ENCODE data around the gene PIGN. TPM values are rescaled to one million over a fixed set of nuclear protein-coding genes. Genes with fewer than 3 reads are reported as not detected.

Gene PIGN
- total RNA-seq, 5 donors from 2014 or later (not counting 1 experiment from before 2014, with no cell fraction given): 19.5 to 24.0 (median 21.8) TPM

DNA sequence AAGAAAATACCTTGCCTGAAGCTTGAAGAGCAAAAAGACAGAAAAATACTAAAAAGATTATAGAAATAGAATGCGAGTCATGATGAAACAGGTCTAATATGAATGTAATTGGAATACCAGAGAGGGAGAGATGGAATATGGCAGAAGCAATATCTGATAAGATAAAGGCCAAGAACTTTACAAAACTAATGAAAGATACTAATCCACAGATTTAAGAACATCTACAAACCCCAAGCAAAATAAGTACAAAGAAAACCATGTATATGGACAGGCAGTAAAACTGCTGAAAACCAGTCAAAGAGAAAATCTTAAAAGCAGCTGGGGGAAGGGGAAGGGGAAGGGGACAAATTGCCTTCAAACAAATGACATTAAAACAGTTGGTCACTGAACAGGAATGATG lies 67.0 kb downstream of the PIGN start:
- H3K27me3 ChIP-seq (replicated peaks in 1 of 2; ENCODE audit: control insufficient read depth in 2 of 2, extremely low read depth in 1 of 2, insufficient read depth in 2 of 2, low read length in 1 of 2): no peaks in the 10 kb centered on the region
- no peak overlapping the region for H3K4me3 ChIP-seq (ENCODE audit: control insufficient read depth in 1 of 2, extremely low read depth in 1 of 2, low read length in 1 of 2)
- no peak overlapping the region for H3K27ac ChIP-seq (ENCODE audit: low read length)
- CTCF ChIA-PET: no interaction called here
- H3K27me3 Mint-ChIP-seq: no peaks in the 10 kb centered on the region
- no peaks in the 10 kb centered on the region for H3K9me3 Mint-ChIP-seq
- H3K4me1 ChIP-seq (ENCODE audit: control insufficient read depth in 1 of 2, extremely low read depth in 1 of 2, insufficient read depth in 2 of 2, low read length in 2 of 2): no peaks in the 10 kb centered on the region
- POLR2A ChIA-PET: no interaction called here
- no peaks in the 10 kb centered on the region for H3K36me3 ChIP-seq (ENCODE audit: control insufficient read depth in 2 of 2, extremely low read depth in 1 of 2, insufficient read depth in 1 of 2, low read length in 1 of 2)
- H3K4me1 Mint-ChIP-seq: no peaks in the 10 kb centered on the region
- H3K9me3 ChIP-seq: no peaks in the 10 kb centered on the region
- DNase-seq (no peak), ATAC-seq (replicated peaks in 1 of 4) (no peak)
- no CpG with 5 or more reads among the region's 1 CpG for WGBS (ENCODE audit: insufficient coverage)
- H3K36me3 Mint-ChIP-seq: peaks cover 27% of the 10 kb centered on the region
- H3K4me3 Mint-ChIP-seq: no peak overlapping the region
- H3K27ac Mint-ChIP-seq: no peak overlapping the region

GRCh38 chr18:62118328-62118727 lies 68.5 kb downstream of the PIGN start:
- CTCF ChIA-PET: interaction anchor here (0.8 to 0.9 kb wide), 2 partner anchors 11 to 14 kb away, joined by 3 to 4 read pairs; no protein-coding TSS in a partner anchor
- Histone ChIP-seq H3K9me3 (no peaks in the 10 kb centered on the region), H3K4me3 (ENCODE audit: control insufficient read depth in 1 of 2, extremely low read depth in 1 of 2, low read length in 1 of 2) (no peak overlapping the region), H3K36me3 (ENCODE audit: control insufficient read depth in 2 of 2, extremely low read depth in 1 of 2, insufficient read depth in 1 of 2, low read length in 1 of 2) (no peaks in the 10 kb centered on the region), H3K4me1 (ENCODE audit: control insufficient read depth in 1 of 2, extremely low read depth in 1 of 2, insufficient read depth in 2 of 2, low read length in 2 of 2) (no peaks in the 10 kb centered on the region), H3K27ac (ENCODE audit: low read length) (no peak overlapping the region), H3K27me3 (replicated peaks in 1 of 2; ENCODE audit: control insufficient read depth in 2 of 2, extremely low read depth in 1 of 2, insufficient read depth in 2 of 2, low read length in 1 of 2) (no peaks in the 10 kb centered on the region)
- ATAC-seq (replicated peaks in 1 of 4) (no peak), DNase-seq (no peak)
- Mint-ChIP-seq H3K27ac (no peak overlapping the region), H3K4me3 (no peak overlapping the region), H3K27me3 (no peaks in the 10 kb centered on the region), H3K9me3 (no peaks in the 10 kb centered on the region), H3K4me1 (no peaks in the 10 kb centered on the region), H3K36me3 (peaks cover 34% of the 10 kb centered on the region)
- POLR2A ChIA-PET: interaction anchor here in 1 of 2 donors (0.6 kb wide), 1 partner anchor 435 kb away, joined by 4 read pairs; no protein-coding TSS in a partner anchor

- ATAC-seq (replicated peaks in 1 of 4) (no peak), DNase-seq (no peak)
- Histone ChIP-seq H3K27me3 (replicated peaks in 1 of 2; ENCODE audit: control insufficient read depth in 2 of 2, extremely low read depth in 1 of 2, insufficient read depth in 2 of 2, low read length in 1 of 2) (no peaks in the 10 kb centered on the region), H3K9me3 (no peaks in the 10 kb centered on the region), H3K4me3 (ENCODE audit: control insufficient read depth in 1 of 2, extremely low read depth in 1 of 2, low read length in 1 of 2) (no peak overlapping the region), H3K4me1 (ENCODE audit: control insufficient read depth in 1 of 2, extremely low read depth in 1 of 2, insufficient read depth in 2 of 2, low read length in 2 of 2) (no peaks in the 10 kb centered on the region), H3K36me3 (ENCODE audit: control insufficient read depth in 2 of 2, extremely low read depth in 1 of 2, insufficient read depth in 1 of 2, low read length in 1 of 2) (peaks cover 0 to 4% of the 10 kb centered on the region in 2 donors), H3K27ac (ENCODE audit: low read length) (no peak overlapping the region)
- no peak overlapping the region for H3K27ac Mint-ChIP-seq
- H3K36me3 Mint-ChIP-seq: peaks cover 27% of the 10 kb centered on the region
- WGBS (ENCODE audit: insufficient coverage): no CpG with 5 or more reads among the region's 1 CpG
- ChIA-PET CTCF (no interaction called here), POLR2A (no interaction called here)
- H3K4me3 Mint-ChIP-seq: no peak overlapping the region
- no peaks in the 10 kb centered on the region for H3K9me3 Mint-ChIP-seq
- H3K4me1 Mint-ChIP-seq: no peaks in the 10 kb centered on the region
- H3K27me3 Mint-ChIP-seq: no peaks in the 10 kb centered on the region
Measured at GRCh38 chr18:62109676-62110075, 77.2 kb downstream of the PIGN start.

- CTCF ChIA-PET: no interaction called here
- DNase-seq: no peak
- no peak for ATAC-seq (replicated peaks in 1 of 4)
- no peaks in the 10 kb centered on the region for H3K9me3 ChIP-seq
- no peak overlapping the region for H3K4me3 Mint-ChIP-seq
- peaks cover 28% of the 10 kb centered on the region for H3K36me3 Mint-ChIP-seq
- no peaks in the 10 kb centered on the region for H3K4me1 Mint-ChIP-seq
- H3K36me3 ChIP-seq (ENCODE audit: control insufficient read depth in 2 of 2, extremely low read depth in 1 of 2, insufficient read depth in 1 of 2, low read length in 1 of 2): peaks cover 0 to 4% of the 10 kb centered on the region in 2 donors
- no peak overlapping the region for H3K27ac ChIP-seq (ENCODE audit: low read length)
- POLR2A ChIA-PET: no interaction called here
- H3K4me3 ChIP-seq (ENCODE audit: control insufficient read depth in 1 of 2, extremely low read depth in 1 of 2, low read length in 1 of 2): no peak overlapping the region
- no peak overlapping the region for H3K27ac Mint-ChIP-seq
- no peaks in the 10 kb centered on the region for H3K27me3 Mint-ChIP-seq
- no peaks in the 10 kb centered on the region for H3K4me1 ChIP-seq (ENCODE audit: control insufficient read depth in 1 of 2, extremely low read depth in 1 of 2, insufficient read depth in 2 of 2, low read length in 2 of 2)
- H3K9me3 Mint-ChIP-seq: no peaks in the 10 kb centered on the region
- WGBS (ENCODE audit: insufficient coverage): no CpG with 5 or more reads among the region's 1 CpG
- H3K27me3 ChIP-seq (replicated peaks in 1 of 2; ENCODE audit: control insufficient read depth in 2 of 2, extremely low read depth in 1 of 2, insufficient read depth in 2 of 2, low read length in 1 of 2): no peaks in the 10 kb centered on the region
Measured at GRCh38 chr18:62107881-62108280, 79.0 kb downstream of the PIGN start.

- no peaks in the 10 kb centered on the region for H3K9me3 Mint-ChIP-seq
- no peaks in the 10 kb centered on the region for H3K4me1 Mint-ChIP-seq
- ChIA-PET POLR2A (no interaction called here), CTCF (interaction anchor here in 1 of 2 donors (0.9 kb wide), 1 partner anchor 8 kb away, joined by 8 read pairs; no protein-coding TSS in a partner anchor)
- ATAC-seq (replicated peaks in 1 of 4): no peak
- DNase-seq: no peak
- Histone ChIP-seq H3K4me3 (ENCODE audit: control insufficient read depth in 1 of 2, extremely low read depth in 1 of 2, low read length in 1 of 2) (no peak overlapping the region), H3K27ac (ENCODE audit: low read length) (no peak overlapping the region), H3K27me3 (replicated peaks in 1 of 2; ENCODE audit: control insufficient read depth in 2 of 2, extremely low read depth in 1 of 2, insufficient read depth in 2 of 2, low read length in 1 of 2) (no peaks in the 10 kb centered on the region), H3K4me1 (ENCODE audit: control insufficient read depth in 1 of 2, extremely low read depth in 1 of 2, insufficient read depth in 2 of 2, low read length in 2 of 2) (peaks cover 0 to 2% of the 10 kb centered on the region in 2 experiments), H3K9me3 (no peaks in the 10 kb centered on the region), H3K36me3 (ENCODE audit: control insufficient read depth in 2 of 2, extremely low read depth in 1 of 2, insufficient read depth in 1 of 2, low read length in 1 of 2) (peaks cover 0 to 9% of the 10 kb centered on the region in 2 donors)
- H3K27ac Mint-ChIP-seq: no peak overlapping the region
- no peaks in the 10 kb centered on the region for H3K27me3 Mint-ChIP-seq
- H3K36me3 Mint-ChIP-seq: peaks cover 39% of the 10 kb centered on the region
- no peak overlapping the region for H3K4me3 Mint-ChIP-seq
- WGBS (ENCODE audit: insufficient coverage): no CpG with 5 or more reads among the region's 2 CpGs
Measured at GRCh38 chr18:62106271-62106670, 80.6 kb downstream of the PIGN start.

DNA sequence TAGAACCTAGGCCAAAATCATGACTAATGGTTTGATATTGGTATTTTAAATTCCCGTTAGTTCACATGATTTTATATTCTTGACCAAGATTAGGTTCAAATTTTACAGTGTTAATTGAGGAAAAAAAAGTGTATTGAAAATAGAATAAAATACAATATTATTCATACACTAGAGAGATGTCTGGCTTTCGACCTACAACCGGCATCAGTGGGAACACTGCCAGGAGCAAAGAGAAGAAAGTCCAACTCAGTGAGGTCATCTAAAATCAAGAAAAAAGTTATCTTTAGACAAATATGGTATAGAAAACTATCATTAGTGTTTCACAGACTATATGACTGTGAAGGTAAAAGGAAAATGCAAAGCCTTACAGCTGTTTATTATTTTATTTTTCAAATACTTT lies 81.5 kb downstream of the PIGN start:
- peaks cover 0 to 9% of the 10 kb centered on the region in 2 donors for H3K36me3 ChIP-seq (ENCODE audit: control insufficient read depth in 2 of 2, extremely low read depth in 1 of 2, insufficient read depth in 1 of 2, low read length in 1 of 2)
- Mint-ChIP-seq H3K36me3 (peaks cover 44% of the 10 kb centered on the region), H3K9me3 (no peaks in the 10 kb centered on the region), H3K27ac (no peak overlapping the region), H3K4me3 (no peak overlapping the region), H3K4me1 (peaks cover 0 to 3% (median 3%) of the 10 kb centered on the region in 3 donors), H3K27me3 (no peaks in the 10 kb centered on the region)
- H3K4me3 ChIP-seq (ENCODE audit: control insufficient read depth in 1 of 2, extremely low read depth in 1 of 2, low read length in 1 of 2): no peak overlapping the region
- CTCF ChIA-PET: no interaction called here
- H3K27ac ChIP-seq (ENCODE audit: low read length): no peak overlapping the region
- H3K9me3 ChIP-seq: no peaks in the 10 kb centered on the region
- POLR2A ChIA-PET: no interaction called here
- WGBS (ENCODE audit: insufficient coverage): no CpG with 5 or more reads among the region's 3 CpGs
- ATAC-seq (replicated peaks in 1 of 4) (no peak), DNase-seq (no peak)
- H3K4me1 ChIP-seq (ENCODE audit: control insufficient read depth in 1 of 2, extremely low read depth in 1 of 2, insufficient read depth in 2 of 2, low read length in 2 of 2): peaks cover 0 to 2% of the 10 kb centered on the region in 2 experiments
- H3K27me3 ChIP-seq (replicated peaks in 1 of 2; ENCODE audit: control insufficient read depth in 2 of 2, extremely low read depth in 1 of 2, insufficient read depth in 2 of 2, low read length in 1 of 2): no peaks in the 10 kb centered on the region

DNA sequence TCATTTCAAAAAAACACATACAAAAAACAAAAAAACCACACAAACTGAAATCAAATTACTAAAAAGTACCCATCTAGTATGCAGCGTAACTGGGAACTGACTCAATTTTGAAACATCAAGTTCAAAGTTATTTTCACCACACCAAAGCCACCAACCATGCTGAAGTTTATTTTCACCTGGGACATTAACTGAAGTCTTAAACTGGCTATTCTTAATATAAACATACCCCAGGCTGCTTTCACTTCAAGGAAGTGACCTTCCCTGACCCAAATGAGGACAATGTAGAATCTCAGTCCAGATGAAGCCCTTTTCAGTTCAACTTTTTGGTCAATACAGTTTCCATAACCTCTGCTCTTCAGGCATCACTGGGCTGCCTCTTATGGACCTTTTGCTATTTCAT lies 84.6 kb downstream of the PIGN start:
- CTCF ChIA-PET: interaction anchor here in 1 of 2 donors (0.9 kb wide), 1 partner anchor 24 kb away, joined by 3 read pairs; no protein-coding TSS in a partner anchor
- Mint-ChIP-seq H3K9me3 (peaks cover 0 to 4% (median 0%) of the 10 kb centered on the region in 3 donors), H3K27me3 (no peaks in the 10 kb centered on the region), H3K36me3 (peaks cover 69% of the 10 kb centered on the region), H3K27ac (no peak overlapping the region), H3K4me3 (no peak overlapping the region), H3K4me1 (peaks cover 0 to 11% (median 11%) of the 10 kb centered on the region in 3 donors)
- ATAC-seq (replicated peaks in 1 of 4): no peak
- no peak overlapping the region for H3K4me3 ChIP-seq (ENCODE audit: control insufficient read depth in 1 of 2, extremely low read depth in 1 of 2, low read length in 1 of 2)
- peaks cover 0 to 9% of the 10 kb centered on the region in 2 donors for H3K36me3 ChIP-seq (ENCODE audit: control insufficient read depth in 2 of 2, extremely low read depth in 1 of 2, insufficient read depth in 1 of 2, low read length in 1 of 2)
- peaks cover 0 to 4% of the 10 kb centered on the region in 2 experiments for H3K4me1 ChIP-seq (ENCODE audit: control insufficient read depth in 1 of 2, extremely low read depth in 1 of 2, insufficient read depth in 2 of 2, low read length in 2 of 2)
- no peak overlapping the region for H3K27ac ChIP-seq (ENCODE audit: low read length)
- 83% methylated on average over 1 of the region's 1 CpG for WGBS (ENCODE audit: insufficient coverage)
- DNase-seq: no peak
- POLR2A ChIA-PET: no interaction called here
- no peaks in the 10 kb centered on the region for H3K27me3 ChIP-seq (replicated peaks in 1 of 2; ENCODE audit: control insufficient read depth in 2 of 2, extremely low read depth in 1 of 2, insufficient read depth in 2 of 2, low read length in 1 of 2)
- no peaks in the 10 kb centered on the region for H3K9me3 ChIP-seq

Data from T-cell (primary cell).